ENCODE measurements around the gene PIGS. TPM values are rescaled to one million over a fixed set of nuclear protein-coding genes. Genes with fewer than 3 reads are reported as not detected.

The PIGS gene
- total RNA-seq, 1 experiment from 2014 or later, result 45.8 TPM

DNA sequence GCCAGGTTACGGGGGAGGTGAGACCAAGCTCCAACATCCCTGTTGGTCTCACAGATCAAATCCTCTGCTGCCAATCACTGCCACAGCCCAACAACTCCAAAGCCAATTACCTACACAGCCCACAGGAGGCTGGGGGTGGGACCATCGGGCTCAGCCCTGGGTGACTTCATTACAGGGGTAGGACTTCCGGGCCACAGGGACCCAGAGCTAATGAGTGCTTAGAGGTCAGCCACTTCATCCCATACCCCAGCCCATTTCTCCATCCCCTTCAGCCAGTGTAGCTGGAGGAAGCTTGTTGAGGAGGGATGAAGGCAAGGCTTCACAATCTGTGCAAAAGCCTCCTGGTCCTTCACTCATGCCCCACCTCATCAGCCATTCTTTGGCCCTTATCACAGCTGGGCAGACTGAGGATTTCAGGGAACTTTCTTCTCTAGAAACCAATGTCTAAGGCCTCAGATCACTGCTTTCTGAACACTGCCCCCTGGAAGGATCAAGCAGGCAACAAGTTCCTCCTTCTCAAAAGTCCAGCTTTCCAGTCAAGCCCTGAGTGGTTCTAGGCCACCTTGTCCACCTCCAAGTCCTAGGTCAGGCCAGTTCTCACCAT lies 59.4 kb downstream of the PIGS start:
- H3K27me3 ChIP-seq (ENCODE audit: insufficient read depth, low read length), result peaks cover 8% of the 10 kb centered on the region; the same call in 1 of the 2 replicates
- DNase-seq (ENCODE audit: low read depth, low spot score), result no peak

More for the DNA sequence above, 59.4 kb downstream of the PIGS start:
- Histone ChIP-seq H3K4me3 (replicated peaks in 1 of 2; ENCODE audit: low read depth in 1 of 2, low read length in 2 of 2) (no peak overlapping the region), H3K9ac (ENCODE audit: low read length) (no peak overlapping the region), H3K4me2 (ENCODE audit: low read length) (no peak overlapping the region), H3K36me3 (ENCODE audit: control insufficient read depth in 1 of 2, insufficient read depth in 2 of 2, low read length in 2 of 2) (no peaks in the 10 kb centered on the region), H3K9me3 (ENCODE audit: control insufficient read depth in 1 of 2, insufficient read depth in 1 of 2, low read depth in 1 of 2, low read length in 2 of 2) (no peaks in the 10 kb centered on the region), H2AFZ (ENCODE audit: low read depth, low read length, poor library complexity, severe bottlenecking) (no peak overlapping the region), H3K79me2 (ENCODE audit: insufficient read depth, low read length) (no peaks in the 10 kb centered on the region), H3K9me2 (ENCODE audit: insufficient read depth) (no peaks in the 10 kb centered on the region), H3K4me1 (ENCODE audit: control insufficient read depth in 1 of 2, insufficient read depth in 2 of 2, low read length in 2 of 2) (no peaks in the 10 kb centered on the region), H4K20me1 (ENCODE audit: insufficient read depth) (no peaks in the 10 kb centered on the region), H3K27ac (ENCODE audit: low read depth, low read length) (no peak overlapping the region)
- no TSS peak for BruUV-seq (replicated peaks)
- TF ChIP-seq EGR1 (IDR thresholded peaks at IDR 0.05; ENCODE audit: low read depth), result no peak
- TF ChIP-seq SRF (IDR thresholded peaks at IDR 0.05; ENCODE audit: low read depth), result no peak
- TF ChIP-seq RAD21 (IDR thresholded peaks at IDR 0.05; ENCODE audit: low read depth), result no peak
- no peak for TF ChIP-seq SP1 (IDR thresholded peaks at IDR 0.05; ENCODE audit: low read depth)
- TF ChIP-seq ZFX (IDR thresholded peaks at IDR 0.05), result no peak
- TF ChIP-seq TCF7L2 (IDR thresholded peaks at IDR 0.05; ENCODE audit: borderline replicate concordance, extremely low read depth, insufficient read depth, insufficient read length), result no peak
- TF ChIP-seq ELF1 (IDR thresholded peaks at IDR 0.05; ENCODE audit: borderline replicate concordance, low read depth), result no peak
- TF ChIP-seq ATF3 (IDR thresholded peaks at IDR 0.05), result no peak
- TF ChIP-seq, protein P1, sequence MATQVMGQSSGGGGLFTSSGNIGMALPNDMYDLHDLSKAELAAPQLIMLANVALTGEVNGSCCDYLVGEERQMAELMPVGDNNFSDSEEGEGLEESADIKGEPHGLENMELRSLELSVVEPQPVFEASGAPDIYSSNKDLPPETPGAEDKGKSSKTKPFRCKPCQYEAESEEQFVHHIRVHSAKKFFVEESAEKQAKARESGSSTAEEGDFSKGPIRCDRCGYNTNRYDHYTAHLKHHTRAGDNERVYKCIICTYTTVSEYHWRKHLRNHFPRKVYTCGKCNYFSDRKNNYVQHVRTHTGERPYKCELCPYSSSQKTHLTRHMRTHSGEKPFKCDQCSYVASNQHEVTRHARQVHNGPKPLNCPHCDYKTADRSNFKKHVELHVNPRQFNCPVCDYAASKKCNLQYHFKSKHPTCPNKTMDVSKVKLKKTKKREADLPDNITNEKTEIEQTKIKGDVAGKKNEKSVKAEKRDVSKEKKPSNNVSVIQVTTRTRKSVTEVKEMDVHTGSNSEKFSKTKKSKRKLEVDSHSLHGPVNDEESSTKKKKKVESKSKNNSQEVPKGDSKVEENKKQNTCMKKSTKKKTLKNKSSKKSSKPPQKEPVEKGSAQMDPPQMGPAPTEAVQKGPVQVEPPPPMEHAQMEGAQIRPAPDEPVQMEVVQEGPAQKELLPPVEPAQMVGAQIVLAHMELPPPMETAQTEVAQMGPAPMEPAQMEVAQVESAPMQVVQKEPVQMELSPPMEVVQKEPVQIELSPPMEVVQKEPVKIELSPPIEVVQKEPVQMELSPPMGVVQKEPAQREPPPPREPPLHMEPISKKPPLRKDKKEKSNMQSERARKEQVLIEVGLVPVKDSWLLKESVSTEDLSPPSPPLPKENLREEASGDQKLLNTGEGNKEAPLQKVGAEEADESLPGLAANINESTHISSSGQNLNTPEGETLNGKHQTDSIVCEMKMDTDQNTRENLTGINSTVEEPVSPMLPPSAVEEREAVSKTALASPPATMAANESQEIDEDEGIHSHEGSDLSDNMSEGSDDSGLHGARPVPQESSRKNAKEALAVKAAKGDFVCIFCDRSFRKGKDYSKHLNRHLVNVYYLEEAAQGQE (IDR thresholded peaks at IDR 0.05; ENCODE audit: low read depth), result no peak
- no peak for TF ChIP-seq POLR2AphosphoS5 (IDR thresholded peaks at IDR 0.05; ENCODE audit: low read depth, low read length)
- no peak for TF ChIP-seq SIN3A (IDR thresholded peaks at IDR 0.05; ENCODE audit: low read depth)
- TF ChIP-seq CEBPB (IDR thresholded peaks at IDR 0.05; ENCODE audit: low read depth), result no peak
- TF ChIP-seq EZH2phosphoT487 (IDR thresholded peaks at IDR 0.05; ENCODE audit: borderline replicate concordance), result no peak
- TF ChIP-seq FOSL1 (IDR thresholded peaks at IDR 0.05; ENCODE audit: low read depth), result no peak
- ChIA-PET POLR2A (no interaction called here), RAD21 (ENCODE audit: low non-redundant PET in 1 of 2, low total read pairs in 2 of 2, uncharacterized antibody in 2 of 2, unreplicated experiment in 2 of 2) (no interaction called here), CTCF (no interaction called here)
- intact Hi-C loops (cut with micrococcal nuclease), result no loop called here
- ATAC-seq, result no peak
